Dermis blood vessel endothelial cell (primary cell): ENCODE data around the gene FAM53B. TPM values are rescaled to one million over a fixed set of nuclear protein-coding genes. Genes with fewer than 3 reads are reported as not detected.

Source experiments
- DNase-seq: peaks from one replicate; pipeline ENCODE4 v3.0.0; 2010
- total RNA-seq: library from RNA; depleted of rRNA; stranded (reverse); fragments of >200 nt; gene quantifications from 2 replicates; pipeline ENCODE4 v1.2.3, GENCODE V29; 2014

Gene FAM53B
- total RNA-seq, 1 donor from 2014 or later, result 30.5 TPM

DNA sequence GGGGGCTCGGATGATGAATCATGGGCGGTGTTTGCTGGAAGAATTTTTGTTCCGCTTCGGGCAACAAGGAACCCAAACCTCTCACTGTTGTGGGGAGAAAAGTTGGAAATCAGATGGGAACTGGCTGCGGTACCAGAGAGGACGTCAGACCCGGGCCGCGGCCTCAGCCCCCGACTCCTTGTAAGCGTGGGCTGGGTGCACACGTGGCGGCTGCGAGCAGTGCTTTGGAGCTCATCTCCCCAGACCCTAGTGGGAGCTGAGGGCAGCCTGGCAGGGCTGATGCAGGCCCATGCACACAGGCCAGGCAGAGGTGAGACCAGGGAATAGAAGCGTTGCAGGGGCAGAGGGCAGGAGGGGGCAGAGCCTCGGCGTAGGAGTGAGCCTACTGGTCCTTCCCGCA is 136.5 kb downstream of the FAM53B start:
- no peak for DNase-seq

DNA sequence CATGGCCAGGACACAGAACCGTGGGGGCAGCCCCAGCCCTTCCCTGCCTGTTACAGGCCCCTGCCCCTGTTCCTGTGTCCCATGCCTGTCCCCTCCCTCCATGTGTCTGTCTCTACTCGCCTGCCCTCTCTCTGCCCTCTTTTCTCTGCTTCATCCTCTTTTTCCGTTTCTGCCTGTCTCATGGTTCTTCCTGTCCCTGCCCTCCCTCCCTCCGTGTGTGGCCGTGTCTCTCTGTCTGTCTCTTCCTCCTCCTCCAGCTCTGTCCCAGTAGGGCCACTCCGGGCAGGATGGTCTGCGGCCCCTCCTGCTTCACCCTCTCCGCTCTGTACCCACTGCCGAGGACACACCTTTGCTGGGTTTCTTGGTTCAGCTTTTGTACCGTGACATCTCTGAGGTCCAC is 137.4 kb downstream of the FAM53B start:
- no peak for DNase-seq

DNA sequence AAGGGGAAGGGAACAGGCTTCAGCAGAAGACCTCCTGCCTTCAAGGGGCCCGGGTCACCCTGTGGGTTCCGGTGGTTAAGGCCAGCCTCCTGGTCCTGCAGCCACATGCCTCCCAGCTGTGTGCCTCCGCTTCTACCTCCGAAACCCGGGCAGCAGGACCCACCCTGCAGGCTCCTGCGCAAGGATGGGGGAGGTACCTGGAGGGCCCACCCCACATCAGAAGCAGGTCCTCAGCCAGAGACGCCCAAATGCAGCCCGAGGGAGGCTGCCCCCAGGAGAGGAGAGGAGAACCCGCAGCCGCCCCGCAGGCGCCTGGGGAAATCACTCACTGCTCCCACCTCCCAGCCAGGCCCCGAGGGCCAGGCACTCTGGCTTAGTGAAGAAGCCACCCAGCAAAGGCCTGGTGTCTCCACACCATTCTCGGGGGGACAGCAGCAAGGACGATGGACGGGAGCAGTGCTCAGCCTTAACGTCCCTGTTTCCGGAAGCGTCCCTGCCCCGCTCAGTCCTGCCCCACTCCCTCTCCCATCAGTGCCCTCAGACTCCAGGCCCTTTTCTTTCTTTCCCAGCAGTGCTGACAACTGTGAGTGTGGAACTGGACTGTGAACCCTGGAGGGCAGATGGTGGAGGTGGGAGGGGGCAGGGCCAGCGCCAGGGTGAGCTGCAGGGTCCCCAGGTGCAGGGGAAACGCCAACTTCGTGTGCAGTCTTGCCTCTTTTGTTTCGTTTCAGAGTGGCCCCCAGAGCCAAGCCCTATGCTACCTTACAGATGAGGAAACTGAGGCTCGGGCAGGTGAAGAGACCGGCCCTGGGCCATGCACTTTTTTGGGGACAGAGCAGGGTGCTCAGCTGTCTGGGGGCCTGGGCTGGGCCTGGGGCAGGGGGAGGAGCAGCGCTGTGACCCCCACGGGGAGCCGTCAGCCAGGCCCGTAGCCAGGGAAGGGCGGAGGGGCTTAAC is 138.0 kb downstream of the FAM53B start:
- DNase-seq, result no peak

DNA sequence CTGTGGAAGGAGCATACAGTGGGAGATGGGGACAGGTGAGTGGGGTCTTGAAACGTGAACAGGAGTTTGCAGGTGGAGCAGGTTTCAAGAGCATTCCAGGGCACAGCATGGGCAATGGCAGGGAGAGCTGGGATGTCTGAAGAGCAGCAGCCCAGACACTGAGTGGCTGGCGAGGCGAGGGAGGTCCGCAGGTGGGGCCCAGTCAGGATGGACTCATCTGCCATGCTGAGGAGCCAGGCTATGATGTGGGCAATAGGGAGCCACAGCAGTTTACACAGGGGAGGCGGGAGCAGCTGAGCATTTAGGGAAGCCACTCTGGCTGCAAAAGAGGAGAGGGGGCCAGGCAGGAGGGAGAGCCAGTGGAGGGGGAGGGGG is 138.7 kb downstream of the FAM53B start:
- DNase-seq, result no peak

DNA sequence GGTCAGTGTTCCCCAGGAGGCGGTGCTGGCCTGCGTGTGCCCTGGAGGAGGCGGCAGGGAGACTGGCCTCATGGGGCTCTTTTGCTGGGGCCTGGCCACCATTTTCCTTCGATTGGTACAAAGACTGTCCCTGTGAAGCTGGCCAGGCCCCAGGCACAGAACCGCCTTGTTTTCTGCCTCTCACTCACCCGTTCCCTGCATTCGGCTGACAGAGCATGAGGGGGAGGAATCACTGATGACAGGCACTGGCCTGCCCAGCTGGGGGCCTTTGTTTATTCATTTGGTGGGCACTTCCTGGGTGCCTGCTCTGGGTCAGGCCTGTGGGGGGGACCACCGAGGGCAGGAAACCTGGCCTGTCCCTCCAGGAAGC is 139.2 kb downstream of the FAM53B start:
- DNase-seq, result no peak

DNA sequence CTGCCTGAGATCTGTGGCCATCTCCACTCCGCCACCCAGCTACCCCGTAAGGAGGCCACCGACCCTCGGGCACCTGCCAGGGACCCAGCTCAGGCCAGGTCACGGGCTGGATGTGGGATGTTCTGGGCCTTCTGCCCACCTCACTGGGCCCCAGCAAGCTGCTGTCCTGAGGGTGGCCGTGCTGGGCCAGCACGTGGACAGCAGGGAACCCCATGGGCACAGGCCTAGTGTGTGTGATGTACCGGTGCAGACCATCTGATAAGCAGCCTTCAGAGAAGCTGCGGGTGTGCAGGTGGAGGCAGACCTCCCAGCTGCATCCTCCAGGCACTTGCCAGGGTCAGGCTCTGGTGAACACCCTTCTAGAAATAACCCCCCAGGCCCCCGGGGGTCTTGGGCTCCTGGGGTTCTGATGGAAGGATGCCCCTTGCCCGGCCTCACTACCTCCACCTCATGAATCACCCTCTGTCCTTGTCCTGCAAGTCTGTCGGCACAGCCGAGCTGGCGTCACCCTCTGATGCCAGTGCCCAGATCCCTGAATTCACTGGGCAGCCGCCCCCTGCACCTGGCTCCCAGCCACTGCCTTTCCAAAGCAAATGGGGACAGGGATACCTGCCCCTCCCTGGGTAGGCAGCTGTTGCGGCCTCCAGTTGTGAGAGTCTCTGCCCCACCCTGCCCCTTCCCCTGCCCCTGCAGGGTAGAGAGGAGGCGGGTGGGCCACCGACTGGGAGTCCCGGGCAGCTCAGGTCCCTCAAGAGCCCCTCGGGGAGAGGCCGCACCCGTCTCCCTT is 139.8 kb downstream of the FAM53B start:
- no peak for DNase-seq

DNA sequence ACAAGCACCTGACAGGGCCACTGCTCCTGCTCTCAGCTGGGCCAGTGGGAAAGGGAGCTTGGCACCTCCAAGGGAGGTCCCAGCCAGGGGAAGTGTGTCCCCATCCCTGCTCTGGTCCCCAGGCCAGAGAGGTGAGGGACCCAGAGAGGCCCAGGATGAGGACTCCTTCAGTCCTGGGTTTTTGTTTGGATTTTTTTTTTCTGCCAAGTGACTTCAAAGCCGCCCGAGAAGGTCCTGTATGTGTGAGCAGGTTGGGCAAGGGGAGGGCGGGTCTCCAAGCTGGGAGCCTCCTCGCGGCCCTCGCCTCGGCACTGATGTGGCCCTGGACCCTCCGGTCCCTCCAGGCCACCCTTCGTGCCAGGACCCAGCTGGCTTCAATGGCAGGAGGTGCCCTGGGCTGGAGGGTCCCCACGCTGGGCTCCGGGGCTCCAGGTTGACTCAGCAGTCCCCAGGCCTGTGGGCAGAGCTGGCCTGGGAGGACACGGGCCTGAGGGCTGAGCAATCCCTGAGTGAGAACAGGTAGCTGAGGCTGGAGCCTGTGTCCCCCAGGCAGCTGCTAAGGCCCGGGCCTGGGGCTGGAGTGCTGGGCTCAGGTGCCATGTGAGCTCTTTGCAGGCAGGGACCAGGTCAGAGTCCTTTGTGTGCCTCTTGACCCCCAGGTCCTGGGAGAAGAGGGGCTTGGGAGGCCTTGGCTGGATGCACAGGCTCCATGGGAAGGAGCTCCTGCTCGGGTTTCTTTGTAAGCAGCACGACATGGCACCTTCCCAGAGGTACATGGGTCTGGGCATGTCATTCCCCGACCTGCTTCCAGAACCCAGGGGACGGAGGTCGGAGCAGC is 140.6 kb downstream of the FAM53B start:
- no peak for DNase-seq

DNA sequence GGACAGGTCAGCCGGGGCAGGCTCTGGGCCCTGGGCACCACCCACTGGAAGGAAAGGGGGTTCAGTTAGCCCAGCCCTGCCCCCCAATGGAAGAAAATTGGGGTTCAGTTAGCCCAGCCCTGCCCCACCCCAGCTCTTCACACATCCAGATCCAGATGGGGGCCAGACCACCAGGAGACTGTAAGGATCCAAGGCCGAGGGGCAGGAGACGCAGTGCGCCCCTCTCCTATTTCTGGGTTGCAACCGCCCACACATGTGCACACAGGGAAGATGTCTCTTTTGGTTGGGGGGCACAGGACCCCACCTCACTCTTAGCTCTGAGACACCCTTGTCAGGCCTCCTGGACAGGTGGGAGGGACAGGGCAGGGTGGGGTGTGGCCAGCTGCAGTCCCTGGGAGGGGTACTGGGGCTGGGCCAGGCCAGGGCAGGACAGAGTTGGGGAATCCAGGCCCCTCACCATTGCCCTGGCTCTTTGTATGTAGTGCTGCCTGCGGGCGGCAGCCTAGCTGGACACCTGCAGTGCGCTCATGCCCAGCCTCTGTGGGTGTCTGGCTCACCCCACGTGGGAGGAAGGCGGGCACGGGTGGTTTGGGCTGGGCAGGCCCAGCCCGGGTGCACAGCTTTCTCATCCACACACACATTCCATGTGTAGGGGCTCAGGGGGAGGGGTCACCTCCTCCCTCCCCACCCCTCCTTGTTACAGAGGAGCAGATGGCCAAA is 141.4 kb downstream of the FAM53B start:
- DNase-seq, result no peak

DNA sequence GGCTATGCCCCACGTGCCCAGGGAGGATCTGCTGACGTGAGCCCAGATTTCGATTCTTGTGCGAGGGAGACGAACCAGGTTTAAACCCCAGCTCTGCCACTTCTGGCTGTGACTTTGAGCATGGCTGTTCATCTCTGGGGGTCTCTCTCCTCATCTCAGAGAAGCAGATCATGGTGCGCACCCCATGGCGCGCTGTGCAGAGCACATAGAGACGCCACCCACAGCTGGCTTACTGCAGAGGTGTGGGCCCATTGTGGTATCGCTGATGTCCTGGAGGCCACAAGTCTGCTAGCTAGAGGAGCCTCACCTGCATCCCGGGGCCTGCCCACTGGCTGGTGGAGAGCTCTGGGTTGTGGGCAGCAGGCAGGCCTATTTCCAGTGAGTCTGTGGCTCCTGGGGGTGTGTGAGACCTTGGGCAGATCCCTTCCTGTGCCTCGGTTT is 142.0 kb downstream of the FAM53B start:
- DNase-seq, result no peak

DNA sequence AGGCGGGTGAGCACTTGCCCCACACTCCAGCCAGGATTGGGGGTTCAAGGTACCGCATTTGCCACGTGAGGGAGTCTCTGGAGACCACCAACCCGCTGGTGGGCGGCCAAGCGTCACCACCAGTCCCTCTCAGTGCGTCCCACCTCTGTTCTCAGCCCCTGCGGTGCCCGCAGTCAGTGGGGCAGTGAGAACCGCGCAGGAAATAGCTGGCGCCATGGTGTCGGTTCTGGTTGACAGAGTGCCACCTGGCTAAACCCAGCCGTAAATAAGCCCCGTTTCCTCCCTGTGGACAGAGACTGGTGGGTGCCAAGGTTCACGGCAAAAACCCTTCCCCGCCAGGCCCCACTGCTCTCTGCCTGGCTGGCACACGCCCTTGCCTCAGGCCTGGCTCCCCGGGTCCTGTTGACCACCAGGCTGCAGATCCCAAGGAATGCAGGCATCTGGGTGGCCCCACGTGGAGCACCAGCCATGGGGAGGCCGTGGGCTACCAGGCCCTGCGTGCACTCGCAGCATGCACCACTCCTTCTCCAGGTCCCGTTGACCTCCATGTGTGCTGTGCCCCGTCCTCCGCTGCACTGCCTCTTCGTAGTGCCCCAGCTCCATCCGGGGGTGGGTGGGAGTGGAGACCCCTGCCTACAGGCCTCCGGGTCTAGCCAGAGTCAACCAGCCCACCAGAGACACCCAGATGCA is 142.6 kb downstream of the FAM53B start:
- DNase-seq, result no peak

DNA sequence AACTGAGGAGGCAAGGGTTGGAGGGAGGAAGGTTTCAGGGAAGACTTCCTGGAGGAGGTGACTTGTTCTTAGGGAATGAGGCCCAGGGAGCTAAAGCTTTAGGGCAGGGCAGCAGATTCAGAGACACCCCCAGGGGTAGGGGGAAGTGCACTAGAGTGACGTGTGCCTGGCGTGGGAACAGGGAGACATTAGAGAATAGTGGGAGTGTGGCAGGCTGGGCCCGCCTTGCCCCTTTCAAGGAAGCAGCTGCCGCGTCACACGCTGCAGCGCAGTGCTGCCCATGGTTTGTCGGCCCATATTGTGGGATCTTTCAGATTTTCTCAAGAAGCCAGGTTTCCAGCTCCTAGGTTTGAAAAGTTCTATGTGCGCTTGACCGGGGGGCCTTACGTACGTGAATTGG is 143.2 kb downstream of the FAM53B start:
- DNase-seq, result no peak

DNA sequence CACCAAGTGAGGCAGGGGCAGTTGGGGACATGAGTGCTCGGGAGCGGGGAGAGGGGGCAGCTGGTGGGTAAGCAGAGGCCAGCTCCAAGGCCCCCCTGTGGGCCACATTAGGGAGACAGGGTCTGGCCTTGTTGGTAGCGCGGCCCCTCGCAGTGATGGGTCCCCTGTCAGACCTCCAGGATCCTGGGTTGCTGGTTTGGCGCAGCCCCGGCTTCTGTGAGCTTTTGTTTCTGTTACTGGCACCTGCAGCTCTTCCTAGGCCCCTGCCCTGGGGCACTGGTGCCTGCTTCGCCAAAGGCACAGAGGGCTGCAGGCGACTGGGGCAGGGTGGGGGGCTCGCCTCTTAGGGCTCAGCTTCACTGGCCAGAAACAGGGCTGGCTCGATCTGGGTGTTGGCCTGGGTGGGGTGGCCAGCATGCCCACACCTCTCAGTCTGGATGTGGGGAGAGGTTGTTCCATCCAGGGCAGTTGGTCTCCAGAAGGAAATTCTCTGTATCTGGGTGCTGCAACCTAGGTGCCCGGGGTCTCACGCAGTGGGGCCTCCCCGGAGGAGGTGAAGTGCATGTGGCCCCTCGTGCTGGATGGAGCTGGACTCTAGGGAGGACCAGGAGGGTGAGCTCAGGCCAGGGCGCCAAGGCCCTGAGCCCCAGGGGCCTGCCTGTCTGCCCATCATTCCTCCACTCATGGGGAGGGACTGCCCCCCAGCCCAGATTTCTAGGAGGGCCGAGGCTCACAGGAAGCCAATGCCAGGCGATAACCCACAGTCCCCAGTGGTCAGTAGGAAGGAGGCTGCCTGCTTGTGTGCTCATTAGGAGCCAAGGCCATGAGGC is 143.9 kb downstream of the FAM53B start:
- DNase-seq, result no peak

DNA sequence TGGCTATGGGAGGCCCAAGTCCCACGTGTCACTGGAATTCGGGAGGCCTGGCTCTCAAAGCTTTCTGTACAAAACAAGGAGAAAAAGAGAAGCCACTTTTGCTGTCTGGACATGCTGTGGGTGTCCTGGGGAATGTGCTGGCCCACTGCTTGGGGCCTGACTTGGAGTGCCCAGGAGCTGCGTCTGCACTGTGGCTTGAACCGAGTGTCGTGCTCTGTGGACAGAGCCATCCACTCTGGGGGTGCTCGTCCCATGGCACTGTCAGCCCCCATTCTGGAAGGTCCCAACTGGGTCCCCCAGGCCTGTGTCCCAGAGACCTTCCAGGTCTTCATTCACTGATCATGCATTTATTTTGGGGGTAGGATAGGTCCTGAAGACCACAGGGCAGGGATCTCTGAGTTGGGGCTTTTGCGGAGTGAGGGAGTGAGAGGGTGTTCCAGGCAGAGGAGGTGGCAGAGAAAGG is 144.6 kb downstream of the FAM53B start:
- DNase-seq, result no peak

DNA sequence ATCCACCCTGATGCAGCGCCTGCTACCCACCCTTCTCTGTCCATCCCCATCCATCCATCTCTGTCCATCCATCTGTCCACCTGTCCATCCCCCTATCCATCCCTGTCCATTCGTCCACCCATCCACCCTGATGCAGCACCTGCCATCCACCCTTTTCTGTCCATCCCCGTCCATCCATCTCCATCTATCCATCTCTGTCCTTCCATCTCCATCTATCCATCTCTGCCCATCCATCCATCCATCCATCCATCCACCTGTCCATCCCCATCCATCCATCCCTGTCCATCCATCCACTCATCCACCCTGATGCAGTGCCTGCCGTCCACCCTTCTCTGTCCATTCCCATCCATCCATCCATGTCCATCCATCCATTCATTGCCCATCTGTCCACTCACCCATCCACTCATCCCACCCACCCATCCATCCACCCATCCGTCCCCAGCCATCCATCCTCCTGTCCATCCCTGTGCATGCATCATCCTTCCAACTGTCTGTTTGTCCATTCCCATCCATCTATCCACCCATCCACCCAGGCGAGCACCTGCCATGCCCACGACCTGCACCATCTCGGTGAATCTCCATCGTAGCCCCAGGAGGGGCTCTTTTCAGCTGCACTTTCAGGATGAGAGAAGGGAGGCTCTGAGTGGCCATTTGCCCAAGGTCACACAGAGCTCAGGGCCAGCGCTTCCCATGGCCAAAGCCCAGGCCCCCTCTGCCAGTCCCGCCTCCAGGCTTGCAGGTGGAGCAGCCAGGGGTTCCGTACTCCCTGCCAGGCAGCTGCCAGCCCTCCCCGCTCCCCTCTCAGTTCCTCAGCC is 145.2 kb downstream of the FAM53B start:
- DNase-seq, result no peak

DNA sequence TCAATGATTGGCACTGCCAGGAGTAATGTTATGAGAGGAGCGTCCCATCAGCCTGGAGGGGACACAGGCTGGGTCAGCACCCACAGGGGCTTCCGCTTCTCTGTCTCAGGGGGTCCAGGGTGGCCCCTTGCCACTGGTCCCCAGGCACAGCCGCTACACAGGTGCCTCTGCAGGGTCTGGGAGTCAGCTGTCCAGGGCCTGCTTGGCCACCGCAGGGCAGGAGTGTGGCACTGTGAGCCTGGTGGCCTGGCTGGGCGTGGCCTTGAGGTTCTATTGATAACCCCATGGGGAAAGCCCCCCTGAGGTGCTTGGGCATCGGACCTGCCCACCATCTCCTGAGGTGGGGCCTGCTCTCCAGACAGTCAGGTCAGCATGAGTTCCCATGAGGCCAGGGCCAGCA is 146.0 kb downstream of the FAM53B start:
- no peak for DNase-seq

DNA sequence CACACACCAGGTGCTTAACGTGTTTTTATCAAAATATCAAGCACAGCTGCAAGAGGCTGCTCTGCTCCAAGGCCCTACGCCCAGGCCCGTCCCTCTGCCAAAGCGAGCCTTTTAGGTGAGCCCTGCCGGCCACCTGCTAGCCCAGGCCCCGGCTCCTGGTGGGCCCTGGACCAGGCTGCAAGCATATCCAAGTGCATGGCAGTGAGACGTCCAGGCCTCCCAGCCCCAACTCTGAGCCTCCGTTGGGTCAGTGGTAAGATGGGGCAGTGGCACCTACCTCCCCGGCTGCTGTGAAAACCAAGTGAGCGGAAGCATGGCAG is 146.4 kb downstream of the FAM53B start:
- no peak for DNase-seq

DNA sequence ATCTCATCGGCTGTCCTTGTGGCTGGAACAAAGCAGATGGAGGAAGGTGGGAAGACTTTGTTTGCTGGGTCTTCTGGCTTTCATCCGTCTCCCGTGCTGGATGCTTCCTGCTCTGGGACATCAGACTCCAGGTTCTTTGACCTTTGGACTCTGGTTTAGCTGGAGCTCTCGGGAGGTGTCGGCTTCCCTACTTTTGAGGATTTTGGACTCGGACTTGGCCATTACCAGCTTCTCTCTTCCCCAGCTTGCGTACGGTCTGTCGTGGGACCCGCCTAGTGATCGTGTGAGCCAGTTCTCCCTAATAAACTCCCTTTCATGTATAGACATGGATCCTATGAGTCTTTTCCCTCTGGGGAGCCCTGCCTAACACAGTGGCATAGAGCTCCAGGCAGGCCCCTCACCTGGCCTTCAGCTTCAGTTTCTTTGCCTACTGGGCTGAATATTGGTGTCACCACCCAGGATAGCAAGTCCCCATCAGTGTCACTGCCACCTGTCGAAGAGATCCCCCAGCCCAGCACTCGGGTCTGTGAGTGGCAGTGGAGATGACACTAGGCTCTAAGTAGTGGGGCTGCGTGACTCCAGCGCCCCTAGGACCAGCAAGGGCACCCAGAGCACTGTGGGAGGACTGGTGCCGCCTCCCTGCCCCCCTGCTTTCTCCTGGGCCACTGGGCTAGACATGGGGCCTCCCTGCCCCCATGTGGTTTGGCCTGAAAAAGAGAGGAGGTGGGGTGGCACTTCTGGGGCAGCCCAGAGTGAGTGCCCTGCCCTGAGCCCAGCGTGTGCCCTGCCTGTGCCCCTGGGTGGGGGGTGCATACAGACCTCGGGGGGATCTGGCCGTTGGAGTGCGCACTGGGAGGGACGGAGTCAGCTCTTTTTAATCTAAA is 147.0 kb downstream of the FAM53B start:
- DNase-seq, result no peak

DNA sequence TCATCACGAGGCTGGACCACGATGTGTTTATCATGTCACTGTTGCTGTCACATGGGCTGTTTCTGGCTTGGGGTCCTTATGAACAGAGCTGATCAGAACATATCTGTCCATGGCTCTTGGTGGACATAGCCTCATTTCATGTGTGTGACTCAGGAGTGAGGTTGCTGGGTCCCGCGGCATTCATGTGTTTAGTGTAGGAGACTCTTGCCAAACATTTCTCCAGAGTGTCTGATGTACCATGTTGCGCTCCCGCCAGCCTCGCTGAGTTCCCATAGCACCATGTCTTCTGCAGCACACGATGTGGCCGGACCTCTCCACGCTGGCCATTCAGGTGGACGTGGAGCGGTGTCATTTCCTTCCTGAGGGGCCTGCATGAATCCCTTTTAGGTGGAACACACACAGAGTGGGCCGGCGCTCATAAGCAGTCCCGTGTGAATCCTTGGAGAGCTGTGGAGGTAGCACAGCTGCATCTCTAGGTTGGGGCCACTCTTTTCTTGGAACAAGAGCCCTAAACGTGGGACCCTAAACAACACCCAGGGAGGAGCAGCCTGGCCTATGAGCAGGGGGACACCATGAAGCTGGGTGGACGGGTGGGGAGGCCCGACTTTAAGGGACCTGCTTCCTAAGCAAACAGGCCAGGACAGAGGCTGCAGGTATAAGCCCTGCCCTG is 147.9 kb downstream of the FAM53B start:
- no peak for DNase-seq
